GM23338 (cell line): ENCODE measurements around the gene EXOC1L. TPM values are rescaled to one million over a fixed set of nuclear protein-coding genes. Genes with fewer than 3 reads are reported as not detected.

ENCODE experiments used
- ATAC-seq: fragments of 200-7000 bp; cut with Tn5 transposase; 3 replicates; pipeline ENCODE4 v1.9.1; 2020
- DNase-seq: peaks from one replicate; pipeline ENCODE4 v3.0.0-alpha.2; 2015; ENCODE audit warnings: low spot score
- H2AFZ ChIP-seq: fragments of 200-600 bp; sonication (generic); 2 replicates; pipeline ENCODE4 v1.8.0; 2016; ENCODE audit warnings: antibody characterized with exemption, mild to moderate bottlenecking, moderate library complexity
- H3F3A ChIP-seq: fragments of 200-600 bp; sonication (generic); replicated peaks from 2 replicates; pipeline ENCODE4 v1.8.0; 2017; ENCODE audit warnings: antibody characterized with exemption, mixed run types, low read depth
- H3K27ac ChIP-seq: fragments of 200-600 bp; sonication (generic); 2 replicates; pipeline ENCODE4 v1.6.1; 2016; ENCODE audit warnings: low read depth
- H3K27me3 ChIP-seq: fragments of 200-600 bp; sonication (generic); 2 replicates; pipeline ENCODE4 v1.8.0; 2016; ENCODE audit warnings: mild to moderate bottlenecking, mixed run types, moderate library complexity; ENCODE audit not compliant: insufficient read depth
- H3K36me3 ChIP-seq: fragments of 200-600 bp; sonication (generic); 2 replicates; pipeline ENCODE4 v1.8.0; 2016; ENCODE audit warnings: mild to moderate bottlenecking; ENCODE audit not compliant: insufficient read depth
- H3K4me1 ChIP-seq: fragments of 200-600 bp; sonication (generic); 2 replicates; pipeline ENCODE4 v1.8.0; 2016; ENCODE audit warnings: mild to moderate bottlenecking, moderate library complexity; ENCODE audit not compliant: insufficient read depth
- H3K4me2 ChIP-seq: fragments of 200-600 bp; sonication (generic); 2 replicates; pipeline ENCODE4 v1.7.1; 2017; ENCODE audit warnings: mixed run types
- H3K4me3 ChIP-seq: fragments of 200-600 bp; sonication (generic); 2 replicates; pipeline ENCODE4 v1.6.1; 2016; ENCODE audit warnings: mixed run types
- H3K79me2 ChIP-seq: fragments of 200-600 bp; sonication (generic); replicated peaks from 2 replicates; pipeline ENCODE4 v1.8.0; 2017; ENCODE audit warnings: mild to moderate bottlenecking; ENCODE audit not compliant: insufficient read depth
- H3K9me2 ChIP-seq: fragments of 200-600 bp; sonication (generic); 2 replicates; pipeline ENCODE4 v1.8.0; 2017; ENCODE audit not compliant: insufficient read depth
- H4K20me1 ChIP-seq: fragments of 200-600 bp; sonication (generic); replicated peaks from 2 replicates; pipeline ENCODE4 v1.8.0; 2017; ENCODE audit warnings: mild to moderate bottlenecking; ENCODE audit not compliant: insufficient read depth
- H3K27ac Mint-ChIP-seq: 2 replicates; pipeline ENCODE4 v1.8.0; 2020; ENCODE audit warnings: inconsistent platforms, mild to moderate bottlenecking, moderate library complexity, mixed read lengths
- H3K27me3 Mint-ChIP-seq: 3 replicates; pipeline ENCODE4 v1.8.0; 2022; ENCODE audit warnings: low read depth, mild to moderate bottlenecking, moderate library complexity, mixed read lengths, inconsistent platforms; ENCODE audit not compliant: insufficient read depth, poor library complexity
- H3K36me3 Mint-ChIP-seq: 3 replicates; pipeline ENCODE4 v1.8.0; 2021; ENCODE audit warnings: low read depth, mild to moderate bottlenecking, inconsistent platforms, moderate library complexity, mixed read lengths
- H3K4me1 Mint-ChIP-seq: 3 replicates; pipeline ENCODE4 v1.8.0; 2020; ENCODE audit warnings: mild to moderate bottlenecking, inconsistent platforms, mixed read lengths
- H3K4me3 Mint-ChIP-seq: 3 replicates; pipeline ENCODE4 v1.8.0; 2021; ENCODE audit warnings: moderate library complexity, mild to moderate bottlenecking, inconsistent platforms, mixed read lengths
- H3K9me3 Mint-ChIP-seq: 3 replicates; pipeline ENCODE4 v1.8.0; 2020; ENCODE audit warnings: moderate library complexity, mild to moderate bottlenecking, inconsistent platforms, mixed read lengths
- CREB1 ChIP-seq: fragments of 250-450 bp; sonication (Bioruptor Pico); IDR thresholded peaks from 2 replicates; pipeline ENCODE4 v1.5.0; 2020; ENCODE audit warnings: low read depth, mild to moderate bottlenecking, moderate library complexity
- CTCF ChIP-seq, 2 experiments: fragments of 200-600 bp in 1 of 2; sonication (generic) in 1 of 2; conservative IDR thresholded peaks; 2 replicates each; pipeline versions ENCODE4 v1.5.1 to v1.6.1; 2016 to 2017; ENCODE audit warnings: antibody characterized with exemption in 2 of 2, low read depth in 2 of 2, mild to moderate bottlenecking in 2 of 2, moderate library complexity in 1 of 2
- ETS1 ChIP-seq: IDR thresholded peaks from 2 replicates; pipeline ENCODE4 v1.6.1; 2016; ENCODE audit warnings: antibody characterized with exemption
- EZH2 ChIP-seq: fragments of 200-600 bp; sonication (generic); IDR thresholded peaks from one replicate; pipeline ENCODE4 v1.8.0; 2017; ENCODE audit warnings: antibody characterized with exemption, mild to moderate bottlenecking, low read depth; ENCODE audit not compliant: unreplicated experiment
- EZH2phosphoT487 ChIP-seq: fragments of 200-600 bp; sonication (generic); IDR thresholded peaks from one replicate; pipeline ENCODE4 v1.8.1; 2018; ENCODE audit warnings: antibody characterized with exemption; ENCODE audit not compliant: unreplicated experiment
- JUNB ChIP-seq: IDR thresholded peaks from one replicate; pipeline ENCODE4 v1.6.1; 2016; ENCODE audit warnings: antibody characterized with exemption; ENCODE audit not compliant: unreplicated experiment
- POLR2AphosphoS5 ChIP-seq: IDR thresholded peaks from 2 replicates; pipeline ENCODE4 v1.6.1; 2016; ENCODE audit warnings: antibody characterized with exemption, low read depth
- STAT1 ChIP-seq: IDR thresholded peaks from one replicate; pipeline ENCODE4 v1.6.1; 2016; ENCODE audit warnings: antibody characterized with exemption; ENCODE audit not compliant: unreplicated experiment
- ZNF114 ChIP-seq: fragments of 250-450 bp; sonication (Bioruptor Pico); IDR thresholded peaks from 2 replicates; pipeline ENCODE4 v1.5.0; 2020; ENCODE audit warnings: mild to moderate bottlenecking, moderate library complexity
- ZNF331 ChIP-seq: fragments of 250-450 bp; sonication (Bioruptor Pico); IDR thresholded peaks from 2 replicates; pipeline ENCODE4 v1.5.0; 2020; ENCODE audit warnings: low read depth, mild to moderate bottlenecking, moderate library complexity
- ZNF462 ChIP-seq: fragments of 250-450 bp; sonication (Bioruptor Pico); IDR thresholded peaks from 2 replicates; pipeline ENCODE4 v1.5.0; 2020; ENCODE audit warnings: mild to moderate bottlenecking, moderate library complexity
- polyA plus RNA-seq: library from polyadenylated mRNA; unstranded; fragments of >200 nt; fragmentation: Nextera tagmentation; extraction: Ambion mirVana; gene quantifications from 2 replicates; pipeline ENCODE4 v1.2.1, GENCODE V29; 2016
- total RNA-seq: library from RNA; depleted of rRNA; stranded (reverse); fragments of >200 nt; shearing (Covaris generic); gene quantifications from 2 replicates; pipeline ENCODE4 v1.2.3, GENCODE V29; 2014

Gene EXOC1L
- total and polyA plus RNA-seq, 2 experiments from 2014 or later = not detected

GRCh38 chr4:55849724-55850123, 30.1 kb downstream of the EXOC1L start:
- Histone ChIP-seq H2AFZ (peak overlapping the region; percentile 98), H3K27me3 (no peaks in the 10 kb centered on the region), H3K9me2 (peaks cover 5% of the 10 kb centered on the region), H3K4me3 (no peak overlapping the region), H4K20me1 (no peaks in the 10 kb centered on the region), H3K4me2 (peak overlapping the region; percentile 36; the same call in 1 of the 2 replicates), H3K4me1 (peaks cover 4% of the 10 kb centered on the region; the same call in 1 of the 2 replicates), H3K79me2 (peaks cover 5% of the 10 kb centered on the region), H3K36me3 (no peaks in the 10 kb centered on the region), H3F3A (no peaks in the 10 kb centered on the region), H3K27ac (no peak overlapping the region)
- H3K4me1 Mint-ChIP-seq = peaks cover 10% of the 10 kb centered on the region
- H3K4me3 Mint-ChIP-seq = peak overlapping the region; percentile 16; the same call in 1 of the 3 replicates
- H3K36me3 Mint-ChIP-seq = no peaks in the 10 kb centered on the region
- ATAC-seq = peak; percentile 35
- peaks cover 2% of the 10 kb centered on the region for H3K27me3 Mint-ChIP-seq
- H3K9me3 Mint-ChIP-seq = no peaks in the 10 kb centered on the region
- DNase-seq = peak; percentile 67
- no peak overlapping the region for H3K27ac Mint-ChIP-seq
- peak; percentile 55 to 64 for TF ChIP-seq CTCF (conservative IDR thresholded peaks at IDR 0.05; ENCODE audit: low read depth in 2 of 2)
- no peak for TF ChIP-seq ZNF462 (CRISPR knock-in tag)

- Mint-ChIP-seq H3K36me3 (no peaks in the 10 kb centered on the region), H3K27me3 (peaks cover 2% of the 10 kb centered on the region), H3K9me3 (no peaks in the 10 kb centered on the region; the same call in 2 of the 3 replicates), H3K27ac (no peak overlapping the region), H3K4me1 (peaks cover 10% of the 10 kb centered on the region), H3K4me3 (no peak overlapping the region)
- H3K27me3 ChIP-seq = no peaks in the 10 kb centered on the region
- no peaks in the 10 kb centered on the region for H4K20me1 ChIP-seq
- H3K36me3 ChIP-seq = no peaks in the 10 kb centered on the region
- H3K4me2 ChIP-seq = no peak overlapping the region
- H3F3A ChIP-seq = no peaks in the 10 kb centered on the region
- H3K79me2 ChIP-seq = peaks cover 7% of the 10 kb centered on the region
- DNase-seq (no peak), ATAC-seq (no peak)
- peaks cover 5% of the 10 kb centered on the region for H3K9me2 ChIP-seq
- H2AFZ ChIP-seq = no peak overlapping the region; the same call in 1 of the 2 replicates
- no peak overlapping the region for H3K4me3 ChIP-seq
- H3K27ac ChIP-seq = no peak overlapping the region
- H3K4me1 ChIP-seq = peaks cover 4% of the 10 kb centered on the region; the same call in 1 of the 2 replicates
- no peak for TF ChIP-seq JUNB
- no peak for TF ChIP-seq POLR2AphosphoS5
- no peak for TF ChIP-seq ZNF114 (CRISPR knock-in tag)
- no peak for TF ChIP-seq ZNF331 (CRISPR knock-in tag)
- no peak for TF ChIP-seq ETS1
- no peak for TF ChIP-seq CTCF (conservative IDR thresholded peaks at IDR 0.05; ENCODE audit: low read depth in 2 of 2)
- no peak for TF ChIP-seq STAT1
- no peak for TF ChIP-seq EZH2
- no peak for TF ChIP-seq CREB1 (CRISPR knock-in tag)
- no peak for TF ChIP-seq EZH2phosphoT487
Measured at GRCh38 chr4:55851885-55852284, 32.3 kb downstream of the EXOC1L start.
